Purkinje cell (primary cell): ENCODE results near the gene PRR20D. TPM values are rescaled to one million over a fixed set of nuclear protein-coding genes. Genes with fewer than 3 reads are reported as not detected.

Experiments
- polyA plus RNA-seq: library from polyadenylated mRNA; unstranded; fragments of >200 nt; fragmentation: Nextera tagmentation; gene quantifications from 2 replicates; pipeline ENCODE4 v1.2.1, GENCODE V29; 2014

Gene PRR20D
- not detected in 2 replicates for polyA plus RNA-seq

GRCh38 chr13:57160332-57160731, at the start of gene PRR20D:
Gene PRR20D (plus strand): TSS chr13:57160632. CDS start chr13:57161019, 387 bp downstream.

GRCh38 chr13:57140235-57140968, 20.0 kb upstream of the PRR20D start, which contains the start of gene PRR20A:
Gene PRR20A (plus strand): TSS chr13:57140918. CDS start chr13:57141305, 387 bp downstream.

GRCh38 chr13:57147188-57147587, 13.2 kb upstream of the PRR20D start, which contains the start of gene PRR20B:
Gene PRR20B (plus strand): TSS chr13:57147488. CDS start chr13:57147875, 387 bp downstream.

GRCh38 chr13:57153761-57154160, 6.7 kb upstream of the PRR20D start, which contains the start of gene PRR20C:
Gene PRR20C (plus strand): TSS chr13:57154061. CDS start chr13:57154448, 387 bp downstream.

GRCh38 chr13:57166897-57167296, 6.5 kb downstream of the PRR20D start, which contains the start of gene PRR20E:
Gene PRR20E (plus strand): TSS chr13:57167197. CDS start chr13:57167584, 387 bp downstream.

Other genes starting within 250 kb of the PRR20D start
- not detected in 2 replicates for gene PRR20A, start 19.7 kb upstream of the PRR20D start, polyA plus RNA-seq
- gene PRR20B, start 13.1 kb upstream of the PRR20D start, polyA plus RNA-seq: not detected in 2 replicates
- gene PRR20C, start 6.6 kb upstream of the PRR20D start, polyA plus RNA-seq: not detected in 2 replicates
- not detected in 2 replicates for gene PRR20E, start 6.6 kb downstream of the PRR20D start, polyA plus RNA-seq